Sigmoid colon (tissue), 7 donors: ENCODE results near the gene ITPRIPL2. TPM values are rescaled to one million over a fixed set of nuclear protein-coding genes. Genes with fewer than 3 reads are reported as not detected.

Source experiments
- DNase-seq: peaks from one replicate; pipeline ENCODE4 v3.0.0-alpha.2; 2019
- H3K27ac ChIP-seq, 4 donors: fragments of 200-600 bp; sonication (generic); one replicate each; pipeline ENCODE4 v1.5.1; 2016 to 2019; ENCODE audit warnings: mild to moderate bottlenecking in 1 of 4
- H3K27me3 ChIP-seq, 3 donors: fragments of 200-600 bp; sonication (generic); one replicate each; pipeline ENCODE4 v1.5.1; 2019; ENCODE audit warnings: mild to moderate bottlenecking in 1 of 3
- H3K36me3 ChIP-seq, 4 donors: fragments of 200-600 bp; sonication (generic); one replicate each; pipeline ENCODE4 v1.5.1; 2016 to 2019
- H3K4me1 ChIP-seq, 4 donors: fragments of 200-600 bp; sonication (generic); one replicate each; pipeline ENCODE4 v1.5.1; 2017 to 2019
- H3K4me3 ChIP-seq, 4 donors: fragments of 200-600 bp; sonication (generic); one replicate each; pipeline ENCODE4 v1.5.1; 2017 to 2019; ENCODE audit warnings: mild to moderate bottlenecking in 2 of 4, moderate library complexity in 1 of 4
- H3K9me3 ChIP-seq, 4 donors: fragments of 200-600 bp in 3 of 4; sonication (generic) in 3 of 4; one replicate each; pipeline versions ENCODE4 v1.5.1 to v1.6.1; 2013 to 2019
- CTCF ChIP-seq, 4 experiments: fragments of 450-650 bp in 3 of 4; fragments of 200-600 bp in 1 of 4; IDR thresholded peaks; one replicate each; pipeline ENCODE4 v1.5.1; 2016 to 2019; ENCODE audit warnings: antibody characterized with exemption in 4 of 4, mild to moderate bottlenecking in 3 of 4, moderate library complexity in 2 of 4
- EP300 ChIP-seq, 4 donors: sonication (generic); formaldehyde crosslinking; IDR thresholded peaks; one replicate each; pipeline ENCODE4 v1.6.1; 2017; ENCODE audit warnings: antibody characterized with exemption in 4 of 4
- POLR2A ChIP-seq, 2 donors: fragments of 450-650 bp; IDR thresholded peaks; one replicate each; pipeline ENCODE4 v1.6.1; 2016; ENCODE audit warnings: antibody characterized with exemption in 2 of 2, mild to moderate bottlenecking in 2 of 2, moderate library complexity in 2 of 2
- POLR2AphosphoS5 ChIP-seq, 4 donors: sonication (generic); formaldehyde crosslinking; IDR thresholded peaks; one replicate each; pipeline ENCODE4 v1.6.1; 2017; ENCODE audit warnings: antibody characterized with exemption in 4 of 4
- WGBS, 2 donors: extraction: QIAGEN DNeasy Blood & Tissue Kit; methylation state at CpG; one replicate each; pipeline ENCODE4 v1.1.7; 2013; 5-methylcytosine and 5-hydroxymethylcytosine counted together
- intact Hi-C: fragments of 100-400 bp; cut with DNase I; formaldehyde crosslinking; loops from one replicate; pipeline ENCODE4 v1.15.1; 2023
- polyA plus RNA-seq, 3 donors: library from polyadenylated mRNA; stranded (reverse); fragments of 200-250 nt; gene quantifications; one replicate each; pipeline ENCODE4 v1.2.3, GENCODE V29; 2013
- total RNA-seq, 4 donors: library from RNA; depleted of rRNA; stranded (reverse); fragments of >200 nt; gene quantifications; one replicate each; pipeline ENCODE4 v1.1.0, GENCODE V29; 2016
- donor health status: healthy with polysubstance abuse.
- donor health status: Bipolar disorder and iron deficiency.
- donor health status: healthy.

Gene ITPRIPL2
- total and polyA plus RNA-seq, 7 donors, result 5.5 to 61.6 (median 28.1) TPM

DNA sequence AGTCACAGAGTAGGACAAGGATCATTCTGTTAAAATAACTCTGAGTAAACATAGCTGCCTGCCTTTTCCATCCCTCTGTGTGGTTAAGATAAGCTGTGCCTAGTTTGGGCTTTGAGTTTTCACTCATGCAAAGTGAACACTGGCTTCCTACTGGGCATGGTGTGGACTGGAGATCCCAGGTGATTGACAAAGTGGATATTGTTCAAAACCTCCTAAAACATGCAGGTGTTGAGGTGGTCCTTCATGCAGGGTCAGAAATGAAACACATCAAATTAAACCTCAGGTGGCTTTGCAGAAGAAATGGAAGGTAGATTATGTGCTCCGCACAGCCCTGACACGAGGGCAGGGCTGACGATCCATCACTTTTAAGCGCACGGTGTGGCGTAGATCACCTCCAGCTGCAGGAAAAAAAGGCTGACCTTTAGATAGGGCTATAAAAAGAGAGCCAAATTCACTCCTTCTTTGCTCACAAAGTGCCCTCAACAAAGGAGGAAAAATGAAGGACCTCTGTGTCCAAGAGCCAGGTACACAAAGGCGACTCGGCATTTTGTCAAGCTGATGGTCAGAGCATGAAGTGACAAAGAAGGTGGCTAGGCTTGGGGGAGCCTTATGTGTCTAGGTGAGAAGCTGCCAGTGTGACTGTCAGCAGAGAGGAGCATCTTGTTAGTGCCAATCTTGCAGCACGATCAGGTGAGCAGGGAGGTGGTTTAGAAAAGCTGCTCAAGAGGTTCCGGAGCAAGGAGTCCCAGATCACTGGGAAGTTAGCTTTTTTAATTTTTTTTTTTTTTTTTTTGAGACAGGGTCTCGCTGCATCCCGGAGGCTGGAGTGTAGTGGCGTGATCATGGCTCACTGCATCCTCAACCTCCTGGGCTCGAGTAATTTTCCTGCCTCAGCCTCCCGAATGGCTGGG lies 19.9 kb upstream of the ITPRIPL2 start:
- no peaks in the 10 kb centered on the region for H3K4me1 ChIP-seq
- DNase-seq, result no peak
- no peaks in the 10 kb centered on the region for H3K27me3 ChIP-seq
- H3K9me3 ChIP-seq, result no peaks in the 10 kb centered on the region
- no peak overlapping the region for H3K27ac ChIP-seq
- intact Hi-C loops, result no loop called here
- H3K4me3 ChIP-seq, result no peak overlapping the region
- H3K36me3 ChIP-seq, result no peaks in the 10 kb centered on the region
- no peak for TF ChIP-seq POLR2A (IDR thresholded peaks at IDR 0.05)
- no peak for TF ChIP-seq EP300 (IDR thresholded peaks at IDR 0.05)
- TF ChIP-seq CTCF (IDR thresholded peaks at IDR 0.05), result no peak
- no peak for TF ChIP-seq POLR2AphosphoS5 (IDR thresholded peaks at IDR 0.05)
- 87 to 88% methylated on average over 15 of the region's 15 CpGs for WGBS, 2 donors

- TF ChIP-seq CTCF (IDR thresholded peaks at IDR 0.05), result no peak
- no peak for TF ChIP-seq EP300 (IDR thresholded peaks at IDR 0.05)
- TF ChIP-seq POLR2AphosphoS5 (IDR thresholded peaks at IDR 0.05), result no peak
- no peak for TF ChIP-seq POLR2A (IDR thresholded peaks at IDR 0.05)
- no peaks in the 10 kb centered on the region for H3K27me3 ChIP-seq
- H3K9me3 ChIP-seq, result no peaks in the 10 kb centered on the region
- H3K27ac ChIP-seq, result no peak overlapping the region
- H3K4me3 ChIP-seq, result no peak overlapping the region
- H3K36me3 ChIP-seq, result no peaks in the 10 kb centered on the region
- 62 to 73% methylated on average over 11 of the region's 11 CpGs for WGBS, 2 donors
- H3K4me1 ChIP-seq, result no peaks in the 10 kb centered on the region
- intact Hi-C loops, result no loop called here
- no peak for DNase-seq
Observed at GRCh38 chr16:19094542-19095365, 19.0 kb upstream of the ITPRIPL2 start.

DNA sequence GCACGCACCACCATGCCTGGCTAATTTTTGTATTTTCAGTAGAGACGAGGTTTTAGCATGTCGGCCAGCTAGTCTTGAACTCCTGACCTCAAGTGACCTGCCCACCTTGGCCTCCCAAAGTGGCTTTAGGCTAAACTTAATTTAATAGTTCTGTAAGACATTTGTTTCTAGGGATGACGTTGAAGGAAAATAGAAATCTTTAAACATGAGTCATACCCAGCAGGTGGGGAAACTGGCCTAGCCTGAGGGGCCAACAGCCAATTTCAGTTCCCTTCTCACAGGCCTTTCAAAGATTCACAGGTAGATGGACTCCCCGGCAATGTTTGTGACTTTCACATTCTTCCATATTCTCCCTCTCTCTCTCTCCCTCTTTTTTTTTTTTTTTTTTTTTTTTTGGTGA lies 18.1 kb upstream of the ITPRIPL2 start:
- Histone ChIP-seq H3K36me3 (no peaks in the 10 kb centered on the region), H3K9me3 (no peaks in the 10 kb centered on the region), H3K4me1 (no peaks in the 10 kb centered on the region), H3K27ac (no peak overlapping the region), H3K4me3 (no peak overlapping the region), H3K27me3 (no peaks in the 10 kb centered on the region)
- intact Hi-C loops, result no loop called here
- no peak for DNase-seq
- TF ChIP-seq POLR2A (IDR thresholded peaks at IDR 0.05) (no peak), EP300 (IDR thresholded peaks at IDR 0.05) (no peak), CTCF (IDR thresholded peaks at IDR 0.05) (no peak), POLR2AphosphoS5 (IDR thresholded peaks at IDR 0.05) (no peak)
- WGBS, 2 donors, result 88 to 90% methylated on average over 5 of the region's 5 CpGs

DNA sequence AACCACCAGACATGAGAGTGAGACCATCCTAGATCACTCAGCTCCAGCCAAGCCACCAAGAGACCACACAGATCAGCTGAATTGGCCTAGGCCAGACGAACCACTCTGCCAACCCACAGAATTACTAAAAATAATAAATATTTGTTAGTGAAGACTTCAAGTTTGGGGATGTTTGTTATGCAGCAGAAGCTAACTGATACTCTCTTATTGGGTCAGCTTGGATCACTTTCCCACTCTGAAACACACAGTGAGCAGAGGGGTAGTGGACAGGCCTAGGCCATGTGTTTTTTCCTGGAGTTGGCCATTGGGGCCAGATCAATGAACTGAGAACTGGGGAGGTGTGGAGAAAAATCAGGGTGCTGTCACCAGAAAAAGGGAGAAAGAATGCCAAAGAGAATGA lies 15.6 kb upstream of the ITPRIPL2 start:
- WGBS, 2 donors, result 80 to 84% methylated on average over 1 of the region's 1 CpG
- Histone ChIP-seq H3K27me3 (peaks cover 0 to 8% (median 0%) of the 10 kb centered on the region in 3 donors), H3K9me3 (no peaks in the 10 kb centered on the region), H3K4me3 (no peak overlapping the region), H3K36me3 (no peaks in the 10 kb centered on the region), H3K27ac (no peak overlapping the region), H3K4me1 (no peaks in the 10 kb centered on the region)
- intact Hi-C loops, result no loop called here
- DNase-seq, result no peak
- TF ChIP-seq POLR2AphosphoS5 (IDR thresholded peaks at IDR 0.05), result no peak
- TF ChIP-seq CTCF (IDR thresholded peaks at IDR 0.05), result no peak
- TF ChIP-seq EP300 (IDR thresholded peaks at IDR 0.05), result no peak
- no peak for TF ChIP-seq POLR2A (IDR thresholded peaks at IDR 0.05)
